Measurements from ENCODE around the gene PTPN23.

DNA sequence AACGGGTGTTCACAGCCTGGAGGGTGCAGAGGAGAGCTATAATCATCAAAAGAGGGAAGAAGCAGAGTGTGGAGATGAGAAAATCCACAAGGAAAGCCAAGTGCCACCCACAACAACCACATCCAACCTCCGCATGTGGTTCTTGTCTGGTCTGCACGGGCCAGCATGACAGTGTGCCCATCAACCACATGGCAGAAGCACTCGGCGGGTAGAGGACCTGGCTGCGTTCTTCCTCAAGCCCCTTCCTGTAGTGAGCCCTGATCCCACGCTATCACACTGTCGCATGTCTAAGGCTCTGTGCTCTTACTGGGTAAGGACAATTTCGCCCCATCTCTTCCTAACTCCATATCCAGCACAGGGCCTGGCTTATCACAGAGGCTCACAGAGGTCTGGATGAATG is 41.9 kb downstream of the PTPN23 start:
- TF ChIP-seq HDAC6 (IDR thresholded peaks at IDR 0.05; ENCODE audit: low read depth, low read length), result no peak
- no peak for TF ChIP-seq CHD4 (IDR thresholded peaks at IDR 0.05; ENCODE audit: insufficient read depth, insufficient replicate concordance, low read depth, low read length, poor library complexity, severe bottlenecking)
- no peak for TF ChIP-seq SMC3 (conservative IDR thresholded peaks at IDR 0.05; ENCODE audit: insufficient read depth, low read depth, low read length)
- TF ChIP-seq RAD51 (IDR thresholded peaks at IDR 0.05; ENCODE audit: borderline replicate concordance, low read depth), result no peak
- TF ChIP-seq POLR2AphosphoS5 (IDR thresholded peaks at IDR 0.05; ENCODE audit: control insufficient read depth, insufficient read depth, low read depth, low read length), result no peak
- no peak for TF ChIP-seq ZEB2 (IDR thresholded peaks at IDR 0.05)
- TF ChIP-seq, protein P1, sequence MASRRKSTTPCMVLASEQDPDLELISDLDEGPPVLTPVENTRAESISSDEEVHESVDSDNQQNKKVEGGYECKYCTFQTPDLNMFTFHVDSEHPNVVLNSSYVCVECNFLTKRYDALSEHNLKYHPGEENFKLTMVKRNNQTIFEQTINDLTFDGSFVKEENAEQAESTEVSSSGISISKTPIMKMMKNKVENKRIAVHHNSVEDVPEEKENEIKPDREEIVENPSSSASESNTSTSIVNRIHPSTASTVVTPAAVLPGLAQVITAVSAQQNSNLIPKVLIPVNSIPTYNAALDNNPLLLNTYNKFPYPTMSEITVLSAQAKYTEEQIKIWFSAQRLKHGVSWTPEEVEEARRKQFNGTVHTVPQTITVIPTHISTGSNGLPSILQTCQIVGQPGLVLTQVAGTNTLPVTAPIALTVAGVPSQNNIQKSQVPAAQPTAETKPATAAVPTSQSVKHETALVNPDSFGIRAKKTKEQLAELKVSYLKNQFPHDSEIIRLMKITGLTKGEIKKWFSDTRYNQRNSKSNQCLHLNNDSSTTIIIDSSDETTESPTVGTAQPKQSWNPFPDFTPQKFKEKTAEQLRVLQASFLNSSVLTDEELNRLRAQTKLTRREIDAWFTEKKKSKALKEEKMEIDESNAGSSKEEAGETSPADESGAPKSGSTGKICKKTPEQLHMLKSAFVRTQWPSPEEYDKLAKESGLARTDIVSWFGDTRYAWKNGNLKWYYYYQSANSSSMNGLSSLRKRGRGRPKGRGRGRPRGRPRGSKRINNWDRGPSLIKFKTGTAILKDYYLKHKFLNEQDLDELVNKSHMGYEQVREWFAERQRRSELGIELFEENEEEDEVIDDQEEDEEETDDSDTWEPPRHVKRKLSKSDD (conservative IDR thresholded peaks at IDR 0.05; ENCODE audit: low read length), result no peak
- no peak for TF ChIP-seq HEY1 (CRISPR knock-in tag; IDR thresholded peaks at IDR 0.05; ENCODE audit: borderline replicate concordance)
- no peak for TF ChIP-seq ZFP36 (IDR thresholded peaks at IDR 0.05; ENCODE audit: low read depth, low read length, partially characterized antibody)
